ENCODE results near the gene CCR5AS.

Gene CCR5AS

GRCh38 chr3:46386205-46386604, 20.7 kb downstream of the CCR5AS start:
- WGBS, 4 donors: 42 to 68% (median 59%) methylated on average over 4 of the region's 4 CpGs
- H3K4me1 ChIP-seq: peaks cover 0 to 33% (median 0%) of the 10 kb centered on the region in 12 donors
- H3K27ac ChIP-seq: no peak overlapping the region
- no peak for TF ChIP-seq CTCF (IDR thresholded peaks at IDR 0.05)
- TF ChIP-seq POLR2A (IDR thresholded peaks at IDR 0.05): no peak
- DNase-seq (no peak), ATAC-seq (peak in 2 of 4 donors; percentile 42 to 50)
- H3K27me3 ChIP-seq: no peaks in the 10 kb centered on the region
- no peak overlapping the region for H3K4me3 ChIP-seq
- H3K36me3 ChIP-seq: no peaks in the 10 kb centered on the region
- H3K9me3 ChIP-seq: no peaks in the 10 kb centered on the region
- intact Hi-C loops (cut with DNase I): no loop called here

DNA sequence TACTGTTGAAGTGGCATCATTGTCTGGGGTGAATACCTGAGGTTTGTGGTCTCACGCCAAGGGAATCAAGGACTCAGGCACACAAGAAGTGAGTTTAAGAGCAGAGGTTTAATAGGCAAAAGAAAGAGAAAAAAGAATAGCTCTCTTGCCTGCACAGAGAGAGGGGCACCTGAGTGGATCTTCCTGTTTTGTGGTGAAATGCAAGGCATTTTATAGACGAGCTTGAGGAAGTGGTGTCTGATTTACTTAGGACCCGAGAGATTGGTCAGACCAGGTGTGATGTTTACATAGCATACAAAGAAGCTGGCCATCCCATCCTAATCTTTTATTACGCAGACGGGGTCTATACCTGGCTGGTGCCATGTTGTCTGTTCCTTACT, 22.9 kb downstream of the CCR5AS start:
- Histone ChIP-seq H3K4me3 (no peak overlapping the region), H3K27ac (peak overlapping the region in 1 of 12 donors; percentile 59), H3K27me3 (no peaks in the 10 kb centered on the region), H3K4me1 (peaks cover 0 to 43% (median 3%) of the 10 kb centered on the region in 12 donors), H3K9me3 (no peaks in the 10 kb centered on the region), H3K36me3 (no peaks in the 10 kb centered on the region)
- ATAC-seq (no peak), DNase-seq (no peak)
- intact Hi-C loops (cut with DNase I): no loop called here
- 69 to 86% (median 76%) methylated on average over 5 of the region's 5 CpGs for WGBS, 4 donors
- no peak for TF ChIP-seq CTCF (IDR thresholded peaks at IDR 0.05)
- no peak for TF ChIP-seq POLR2A (IDR thresholded peaks at IDR 0.05)

- intact Hi-C loops (cut with DNase I): no loop called here
- 51 to 56% (median 54%) methylated on average over 6 of the region's 6 CpGs for WGBS, 4 donors
- H3K4me1 ChIP-seq: peaks cover 0 to 47% (median 3%) of the 10 kb centered on the region in 12 donors
- no peaks in the 10 kb centered on the region for H3K36me3 ChIP-seq
- no peak overlapping the region for H3K4me3 ChIP-seq
- no peak for TF ChIP-seq CTCF (IDR thresholded peaks at IDR 0.05)
- TF ChIP-seq POLR2A (IDR thresholded peaks at IDR 0.05): no peak
- no peaks in the 10 kb centered on the region for H3K27me3 ChIP-seq
- no peak for DNase-seq
- peak in 1 of 4 donors; percentile 34 for ATAC-seq
- H3K27ac ChIP-seq: peak overlapping the region in 1 of 12 donors; percentile 59
- no peaks in the 10 kb centered on the region for H3K9me3 ChIP-seq
These were observed 23.5 kb downstream of the CCR5AS start for GRCh38 chr3:46383211-46383950.

- no peaks in the 10 kb centered on the region for H3K36me3 ChIP-seq
- no peak for TF ChIP-seq POLR2A (IDR thresholded peaks at IDR 0.05)
- TF ChIP-seq CTCF (IDR thresholded peaks at IDR 0.05): no peak
These were observed 25.2 kb downstream of the CCR5AS start for GRCh38 chr3:46381625-46382024.

More at GRCh38 chr3:46381625-46382024, 25.2 kb downstream of the CCR5AS start:
- no peaks in the 10 kb centered on the region for H3K9me3 ChIP-seq
- no peaks in the 10 kb centered on the region for H3K27me3 ChIP-seq
- ATAC-seq (no peak), DNase-seq (no peak)
- H3K4me1 ChIP-seq: peaks cover 0 to 42% (median 3%) of the 10 kb centered on the region in 12 donors
- no peak overlapping the region for H3K4me3 ChIP-seq
- 57 to 63% (median 58%) methylated on average over 3 of the region's 3 CpGs for WGBS, 4 donors
- intact Hi-C loops (cut with DNase I): no loop called here
- H3K27ac ChIP-seq: peak overlapping the region in 1 of 12 donors; percentile 85
